ENCODE measurements around the gene P2RY2.
"Not testable (repeated sequence)": the region's sequence is repeated elsewhere in the genome, so short reads cannot be mapped to it uniquely, and the experiment has no call there.

P2RY2 gene

DNA sequence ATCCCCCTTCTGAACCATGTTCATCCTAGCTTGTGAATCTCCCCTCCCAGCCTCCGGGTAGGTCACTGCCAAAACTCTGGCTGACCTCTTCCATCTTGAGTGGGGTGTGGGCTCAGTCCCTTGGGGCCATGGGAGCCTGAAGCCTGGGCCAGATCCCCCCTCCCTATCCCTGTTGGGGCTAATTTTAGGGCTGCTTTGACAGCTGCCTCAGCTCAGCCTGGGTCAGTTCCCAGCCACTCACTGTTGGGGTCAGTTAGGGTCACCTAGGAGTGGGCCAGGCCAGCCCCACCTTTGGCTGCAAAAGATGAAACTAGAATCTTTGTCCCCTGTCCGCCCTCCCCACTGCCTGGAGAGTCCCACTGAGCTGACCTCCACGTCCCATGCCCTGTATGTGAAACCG, 29.8 kb upstream of the P2RY2 start:
- no peak for DNase-seq

DNA sequence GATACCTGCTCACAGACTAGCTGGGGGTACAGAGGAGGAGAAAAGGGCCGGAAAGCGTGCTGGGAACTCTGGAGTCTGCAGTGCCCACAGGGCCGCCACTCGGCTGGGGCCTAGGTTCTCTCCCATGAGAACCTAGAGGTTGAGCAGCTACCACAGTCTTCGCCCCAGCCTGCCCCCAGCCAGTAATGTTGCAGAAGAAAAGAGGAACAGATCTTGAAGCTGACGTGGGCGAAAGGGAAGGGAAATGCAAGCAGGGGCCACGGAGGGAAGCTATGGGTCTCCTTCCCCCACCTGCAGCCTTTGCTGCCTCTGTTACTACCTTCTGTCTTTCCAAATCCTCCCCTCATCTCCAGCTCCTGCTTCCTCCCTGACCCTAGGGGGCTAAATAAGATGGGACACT, 28.8 kb upstream of the P2RY2 start:
- no peak for DNase-seq

DNA sequence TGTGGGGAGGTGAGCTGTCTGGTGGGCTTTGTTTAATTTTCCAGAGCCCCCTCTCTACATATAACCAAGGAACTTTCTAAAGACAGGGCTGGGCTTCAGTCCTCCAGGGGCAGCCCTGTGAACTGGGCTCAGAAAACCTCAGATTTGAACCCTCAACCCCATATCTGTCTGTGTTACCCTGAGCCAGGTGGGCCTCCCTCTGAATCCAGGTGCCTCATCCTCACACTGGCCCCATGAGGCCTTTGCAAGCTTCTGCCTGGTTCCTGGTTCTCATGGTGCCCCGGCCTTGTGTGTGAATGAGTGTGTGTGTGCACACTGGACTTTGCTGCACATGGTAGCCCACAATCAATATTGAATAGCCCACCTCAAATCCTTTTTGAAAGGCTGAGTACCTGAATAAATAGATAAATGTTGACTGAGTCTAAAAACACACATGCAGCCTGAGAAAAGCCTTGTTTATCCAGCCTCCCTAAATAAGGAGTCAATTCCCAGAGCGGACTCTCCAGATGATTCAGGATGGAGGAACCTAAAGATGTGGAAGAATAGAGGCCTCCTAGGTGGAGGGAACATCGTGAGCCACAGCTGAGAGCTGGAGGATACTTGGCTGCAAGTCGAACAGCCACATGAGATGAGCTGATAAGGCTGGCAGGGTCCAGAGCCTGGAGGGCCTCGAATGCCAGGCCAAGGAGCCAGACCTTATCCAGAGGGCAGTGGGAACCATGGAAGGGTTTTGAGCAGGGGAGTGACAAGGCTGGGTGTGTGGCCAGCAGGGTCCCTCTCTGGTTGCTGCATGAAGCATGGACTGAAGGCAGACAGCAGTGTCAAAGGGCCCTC, 28.1 kb upstream of the P2RY2 start:
- DNase-seq, result no peak

DNA sequence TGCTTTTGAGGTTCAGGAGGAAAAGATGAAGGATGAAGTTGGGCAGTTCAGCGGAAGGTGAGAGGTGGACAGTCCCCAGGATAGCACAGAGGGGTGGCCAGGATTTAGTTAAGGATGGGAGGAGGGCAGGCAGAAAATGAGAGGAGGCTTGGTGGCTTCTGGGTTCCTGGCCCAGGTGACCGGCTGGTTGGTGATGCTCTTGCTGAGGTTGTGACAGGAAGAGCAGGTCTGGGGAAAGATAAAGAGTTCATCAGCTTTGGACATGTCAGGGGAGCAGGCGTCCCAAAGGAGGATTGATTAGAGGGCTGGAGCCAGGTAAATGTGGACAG, 27.6 kb upstream of the P2RY2 start:
- DNase-seq, result no peak

DNA sequence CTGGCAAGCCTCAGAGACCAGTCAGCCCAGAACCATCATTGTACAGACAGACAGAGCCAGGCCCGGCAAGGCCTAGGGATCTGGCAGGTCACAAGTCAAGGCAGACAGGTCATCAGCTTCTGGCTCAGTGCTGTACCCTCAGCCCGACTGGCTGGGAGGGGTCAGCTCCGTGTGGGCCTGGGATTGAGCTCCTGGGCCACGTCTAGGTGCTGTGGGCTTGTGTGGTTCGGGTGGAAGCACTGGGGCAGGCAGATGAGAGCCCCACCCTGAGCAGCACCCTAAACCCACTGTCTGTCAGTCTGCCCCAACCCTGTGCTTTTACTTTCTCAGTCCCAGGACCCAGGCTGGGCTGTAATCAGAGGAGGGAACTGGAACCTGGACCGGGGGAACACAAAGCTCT, 26.9 kb upstream of the P2RY2 start:
- no peak for DNase-seq

DNA sequence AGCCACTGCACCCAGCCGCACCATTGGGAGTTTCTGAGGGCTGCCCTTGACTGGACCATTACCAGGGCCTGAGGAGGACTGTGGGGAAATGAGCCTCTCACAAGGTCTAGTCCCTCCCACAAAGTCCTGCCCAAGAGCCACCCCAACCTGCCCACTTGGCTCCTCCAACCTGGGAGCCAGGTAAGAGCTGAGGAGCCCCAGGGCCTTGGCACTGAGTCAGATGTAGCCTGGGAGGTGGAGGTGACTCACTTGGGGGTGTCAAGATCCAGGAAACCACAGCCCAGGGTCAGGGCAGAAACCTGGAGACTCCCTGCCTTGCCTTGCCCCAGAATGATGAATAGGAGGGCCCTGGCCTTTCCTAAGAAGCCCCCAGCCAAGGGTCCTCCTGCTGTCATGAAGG, 25.8 kb upstream of the P2RY2 start:
- DNase-seq, result no peak

DNA sequence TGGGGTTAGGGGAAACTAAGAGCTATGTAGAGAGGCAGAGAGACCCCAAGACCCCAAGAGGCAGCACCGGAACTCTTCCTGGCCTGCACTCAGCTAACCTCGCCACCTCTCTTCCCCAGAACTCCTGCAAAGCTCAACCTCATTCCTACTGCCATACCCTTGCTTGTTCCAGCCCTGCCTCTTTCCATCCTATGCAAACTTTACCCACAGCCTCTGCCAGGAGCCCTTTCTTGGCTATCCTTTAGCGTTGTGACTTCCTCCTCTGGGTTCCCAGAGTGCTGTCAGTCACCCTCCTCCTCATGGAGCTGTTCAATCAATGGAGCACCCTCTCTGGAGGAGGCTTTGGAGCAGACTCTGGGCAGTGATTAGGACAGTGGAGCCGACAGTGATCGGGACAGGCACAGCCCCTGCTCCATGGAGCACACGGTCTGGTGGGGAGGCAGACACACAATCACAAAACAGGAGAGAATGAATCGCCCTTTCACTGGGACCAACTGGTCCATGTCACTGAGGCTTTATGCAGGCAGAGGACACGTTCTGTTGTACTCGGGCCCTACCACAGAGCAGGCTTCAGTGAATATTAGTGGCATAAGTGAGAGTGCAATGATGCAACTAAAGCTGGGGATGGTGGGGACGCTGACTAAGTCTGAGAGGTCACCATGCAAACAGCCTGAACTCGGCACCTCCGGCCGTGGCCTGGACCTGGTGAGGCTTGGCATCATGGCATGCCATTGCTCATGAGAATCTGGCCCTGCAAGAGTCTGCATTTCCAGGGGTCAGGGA, 24.6 kb upstream of the P2RY2 start:
- DNase-seq, result no peak

DNA sequence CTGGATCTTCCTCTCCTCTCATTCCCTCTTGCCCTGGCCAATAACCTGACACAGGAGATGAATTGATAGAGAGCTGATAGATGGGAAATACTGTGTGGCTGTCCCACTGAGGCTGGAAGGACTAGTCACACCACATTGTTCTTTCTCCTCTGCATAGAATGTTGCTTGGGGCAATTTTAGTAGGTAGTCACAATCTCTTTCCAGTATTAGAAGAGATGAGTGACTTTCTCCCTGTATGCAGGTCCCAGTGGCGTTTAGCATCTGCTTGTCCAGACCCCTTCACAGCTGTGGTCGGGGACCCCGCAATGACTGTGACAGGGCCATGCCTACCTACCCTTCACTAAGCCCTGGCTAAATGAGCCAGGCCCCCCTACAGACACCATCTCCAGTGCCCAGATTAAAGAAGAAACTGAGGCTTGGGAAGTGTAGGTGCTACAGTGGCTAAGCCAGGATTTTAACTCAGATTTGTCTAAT, 24.0 kb upstream of the P2RY2 start:
- no peak for DNase-seq

DNA sequence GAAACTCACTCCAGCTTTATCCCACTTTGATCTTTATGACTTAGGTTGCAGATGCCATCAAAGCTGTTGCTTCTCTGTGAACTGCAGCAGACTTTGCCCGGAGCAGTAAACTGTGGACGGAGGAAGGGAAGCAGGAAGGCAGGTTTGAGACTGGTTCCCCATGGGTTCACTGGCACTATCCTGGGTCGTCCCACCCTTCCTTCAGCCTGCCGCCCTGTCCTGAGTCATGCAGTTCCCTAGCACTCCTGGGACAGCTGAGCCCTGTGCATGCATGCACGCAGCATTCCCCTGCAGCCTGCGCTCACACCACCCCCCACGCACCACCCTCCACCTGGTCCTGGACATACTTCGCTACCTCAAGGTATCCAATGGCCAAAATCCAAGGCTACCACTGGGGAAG, 23.5 kb upstream of the P2RY2 start:
- DNase-seq, result no peak

DNA sequence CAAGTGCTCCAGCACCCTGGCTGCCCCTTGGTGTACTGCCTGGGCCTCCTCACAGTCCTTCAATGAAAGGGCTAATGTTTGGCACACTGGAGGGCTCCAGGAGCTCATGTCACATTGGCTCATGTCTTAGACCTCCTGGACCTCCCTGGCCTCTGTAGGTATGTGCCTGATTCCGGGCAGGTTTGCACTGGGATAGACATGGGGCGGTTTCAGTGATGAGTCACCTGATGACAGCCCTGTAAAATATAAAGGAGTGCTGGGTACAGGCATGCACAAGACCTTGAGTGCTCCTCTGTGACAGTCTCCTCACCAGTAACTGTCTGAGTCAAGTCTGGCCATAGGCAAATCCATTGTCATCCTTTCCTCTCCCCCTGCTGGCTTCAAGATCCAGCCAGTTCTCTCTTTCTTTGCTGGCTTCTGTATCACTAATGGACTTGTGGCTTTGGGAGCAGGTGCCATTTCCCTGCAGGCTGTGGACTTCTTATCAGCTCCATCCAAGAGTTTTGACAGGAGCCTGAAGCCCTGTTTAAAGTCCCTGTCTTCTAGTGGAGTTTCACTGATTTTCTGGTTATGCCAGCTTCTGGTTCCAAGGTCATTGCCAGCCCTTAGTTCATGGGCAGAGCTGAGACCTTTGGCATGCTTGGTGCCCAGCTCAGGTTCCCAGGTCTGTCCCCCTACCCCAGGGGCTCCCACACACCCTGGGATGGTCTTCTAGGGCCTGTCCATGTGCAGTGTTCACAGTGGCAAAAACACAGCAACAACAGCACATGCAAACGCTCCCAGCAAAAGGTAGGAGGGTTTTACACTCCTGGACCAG, 22.7 kb upstream of the P2RY2 start:
- DNase-seq, result no peak

DNA sequence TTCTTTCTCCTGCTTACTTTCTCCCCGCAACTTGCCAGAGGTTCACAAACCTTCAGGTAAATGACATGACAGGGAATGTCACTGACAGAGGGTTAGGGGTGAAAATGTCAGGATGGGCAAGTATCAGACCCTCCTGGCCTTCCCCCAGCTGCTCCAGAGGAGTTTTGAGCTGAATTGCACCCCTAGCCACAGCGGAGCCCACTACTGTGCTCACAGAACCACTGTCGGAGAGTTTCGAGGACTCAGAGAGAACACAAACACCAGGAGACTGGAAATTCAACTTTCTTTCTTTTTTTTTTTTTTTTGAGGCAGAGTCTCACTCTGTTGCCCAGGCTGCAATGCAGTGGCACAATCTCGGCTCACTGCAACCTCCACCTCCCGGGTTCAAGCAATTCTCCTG, 21.5 kb upstream of the P2RY2 start:
- no peak for DNase-seq

DNA sequence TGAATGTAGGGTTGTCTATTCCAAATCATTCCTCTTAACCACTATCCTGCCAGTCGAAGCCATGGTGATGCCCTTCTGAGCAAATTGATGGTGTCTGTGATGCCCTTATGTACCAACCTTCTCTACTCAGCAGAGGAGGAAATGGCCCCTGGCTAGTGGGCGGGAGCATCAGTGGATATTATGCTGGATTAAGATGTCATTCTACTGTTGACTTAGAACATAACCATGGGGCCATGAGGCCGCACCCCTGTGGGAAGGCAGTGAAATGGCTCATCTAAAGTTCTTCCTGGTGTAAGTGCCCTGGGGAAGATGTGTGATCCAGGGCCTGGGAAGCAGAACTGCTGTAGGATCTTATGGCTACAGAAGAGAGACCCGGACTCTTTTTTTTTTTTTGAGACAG, 20.7 kb upstream of the P2RY2 start:
- DNase-seq, result no peak

DNA sequence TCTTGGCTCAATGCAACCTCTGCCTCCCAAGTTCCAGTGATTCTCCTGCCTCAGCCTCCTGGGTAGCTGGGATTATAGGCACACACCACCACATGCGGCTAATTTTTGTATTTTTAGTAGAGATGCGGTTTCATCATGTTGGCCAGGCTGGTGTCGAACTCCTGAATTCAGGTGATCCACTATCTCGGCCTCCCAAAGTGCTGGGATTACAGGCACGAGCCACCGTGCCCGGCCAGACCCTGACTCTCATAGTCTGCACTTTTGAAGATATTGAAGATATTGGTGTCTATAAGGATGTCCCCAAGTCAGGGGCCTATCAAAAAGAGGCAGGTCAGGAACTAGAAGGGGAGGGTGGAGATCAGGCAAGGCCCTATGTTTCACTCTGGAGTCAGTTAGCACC, 20.3 kb upstream of the P2RY2 start:
- DNase-seq, result not testable (repeated sequence)

DNA sequence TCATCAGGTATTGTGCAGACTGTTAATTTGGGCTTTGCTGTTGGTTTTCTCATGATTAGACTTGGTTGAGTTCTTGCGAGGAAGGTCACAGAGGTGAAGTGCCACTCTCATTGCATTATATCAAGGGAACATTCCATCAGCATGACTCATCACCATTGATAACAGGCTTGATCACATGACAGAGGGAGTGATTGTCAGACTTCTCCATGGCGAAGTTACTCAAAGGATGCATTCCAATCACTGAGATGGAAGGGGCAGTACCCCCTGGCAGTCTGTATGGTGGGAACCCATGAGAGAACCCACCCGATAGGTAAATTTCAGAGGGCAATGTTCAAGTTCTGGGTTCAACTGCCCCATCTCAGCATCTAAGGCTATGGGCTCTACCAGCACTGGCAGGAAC, 19.4 kb upstream of the P2RY2 start:
- no peak for DNase-seq

DNA sequence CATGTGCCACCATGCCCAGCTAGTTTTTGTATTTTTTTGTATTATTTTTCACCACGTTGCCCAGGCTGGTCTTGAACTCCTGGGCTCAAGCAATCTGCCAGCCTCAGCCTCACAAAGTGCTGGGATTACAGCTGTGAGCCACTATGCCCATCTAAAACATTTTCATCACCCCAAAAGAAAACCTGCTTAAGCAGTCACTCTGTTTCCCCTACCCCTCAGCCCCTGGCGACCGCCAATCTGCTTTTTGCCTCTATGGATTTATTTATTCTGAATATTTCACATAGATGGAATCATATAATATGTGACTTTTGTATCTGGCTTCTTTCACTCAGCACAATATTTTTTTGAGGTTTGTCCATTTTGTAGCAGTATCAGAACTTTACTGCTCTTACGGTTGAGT, 18.6 kb upstream of the P2RY2 start:
- no peak for DNase-seq

DNA sequence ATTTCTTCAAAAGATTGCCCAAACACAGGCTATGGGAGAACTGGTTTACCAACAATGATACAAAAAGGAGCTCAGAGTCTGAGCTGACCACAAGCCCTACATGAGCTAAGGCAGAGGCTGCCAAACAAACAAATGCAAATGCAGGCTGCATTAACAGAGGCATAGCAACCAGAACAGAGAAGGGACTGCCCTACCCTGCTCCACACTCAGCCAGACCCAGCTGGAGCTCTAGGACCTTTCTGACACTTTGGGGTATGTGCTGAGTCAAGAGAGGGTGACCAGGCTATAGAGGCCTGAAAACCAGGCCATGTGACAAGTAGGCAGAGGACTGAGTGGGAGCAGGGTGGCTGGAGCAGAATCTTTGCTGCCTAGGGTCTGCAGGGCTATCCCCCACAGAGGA, 17.8 kb upstream of the P2RY2 start:
- DNase-seq, result no peak

DNA sequence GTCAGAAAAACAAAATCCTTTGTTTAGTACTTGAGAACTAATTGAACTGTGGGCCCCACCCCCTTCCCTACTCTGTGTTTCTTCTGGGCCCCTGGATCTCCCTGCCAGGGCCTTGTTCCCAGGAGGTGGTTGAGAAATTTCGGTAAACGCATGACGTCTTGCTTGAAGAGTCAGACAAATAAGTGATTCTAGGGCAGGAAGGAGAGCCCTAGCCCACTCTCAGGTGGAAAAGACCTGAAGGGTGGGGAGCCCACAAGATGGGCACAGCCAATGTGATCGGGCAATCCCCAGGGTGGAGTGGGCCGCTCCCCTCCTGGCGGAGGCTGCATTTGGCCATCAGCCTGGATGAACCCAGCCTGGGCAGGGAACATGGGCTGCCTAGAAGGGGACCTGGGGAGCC, 16.8 kb upstream of the P2RY2 start:
- DNase-seq, result no peak

DNA sequence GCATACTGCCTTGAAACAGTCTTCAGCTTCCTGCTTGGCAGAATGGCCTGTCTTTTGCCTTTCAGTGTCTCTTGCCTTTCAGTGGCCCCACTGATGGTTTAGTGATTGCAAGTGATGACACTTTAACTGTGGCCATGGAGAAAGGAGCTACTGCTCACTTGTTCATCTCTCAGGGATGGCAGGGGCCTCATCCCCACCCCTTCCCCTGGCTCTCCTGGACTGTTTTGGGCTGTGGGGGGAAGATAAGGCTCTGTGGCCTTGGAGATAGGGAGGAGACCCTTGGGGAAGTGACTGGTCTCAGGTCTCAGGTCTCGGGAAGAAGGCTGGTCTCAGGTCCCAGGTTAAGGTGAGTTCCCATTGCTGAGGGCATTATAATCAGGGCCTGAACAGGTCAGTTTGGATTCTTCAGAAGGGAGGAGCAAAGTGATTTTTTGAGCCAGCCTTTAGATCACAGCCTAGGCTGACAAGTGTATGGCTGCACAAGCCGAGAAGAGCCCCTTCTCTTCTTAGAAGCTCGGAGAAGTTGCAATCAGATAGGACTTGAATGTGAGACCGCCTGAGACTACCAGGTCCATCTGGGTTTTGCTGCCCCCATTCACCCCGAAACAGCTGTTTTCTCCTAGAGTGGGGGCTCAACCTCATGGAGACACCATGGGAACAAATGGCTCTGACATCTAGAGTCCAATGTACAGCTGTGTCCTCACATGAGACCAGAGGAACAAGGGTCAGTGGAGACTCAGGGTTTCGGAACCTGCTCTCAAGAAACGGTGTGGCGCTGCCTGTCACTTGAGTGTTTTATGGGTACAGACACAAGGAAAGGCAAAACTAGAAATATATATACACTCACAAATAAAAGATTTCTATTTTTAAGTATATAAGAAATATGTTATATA, 15.9 kb upstream of the P2RY2 start:
- DNase-seq, result no peak

DNA sequence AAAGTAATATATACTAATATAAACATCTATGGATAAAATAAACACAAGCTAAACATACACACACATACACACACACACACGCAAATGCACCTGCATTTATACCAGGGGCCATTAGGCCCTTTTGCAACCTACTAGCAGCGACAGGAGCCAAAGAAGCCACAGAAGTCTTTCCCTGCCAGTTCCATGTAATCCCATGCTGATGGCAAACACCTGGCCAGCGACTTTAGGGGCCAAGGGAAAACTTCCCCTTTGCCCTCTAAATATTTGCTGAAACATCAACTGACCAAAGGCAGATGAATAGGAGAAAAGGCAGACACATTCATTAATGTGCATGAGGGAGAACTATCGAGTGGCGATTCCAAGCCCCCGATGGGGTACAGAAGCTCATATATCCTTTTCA, 14.8 kb upstream of the P2RY2 start:
- DNase-seq, result no peak

DNA sequence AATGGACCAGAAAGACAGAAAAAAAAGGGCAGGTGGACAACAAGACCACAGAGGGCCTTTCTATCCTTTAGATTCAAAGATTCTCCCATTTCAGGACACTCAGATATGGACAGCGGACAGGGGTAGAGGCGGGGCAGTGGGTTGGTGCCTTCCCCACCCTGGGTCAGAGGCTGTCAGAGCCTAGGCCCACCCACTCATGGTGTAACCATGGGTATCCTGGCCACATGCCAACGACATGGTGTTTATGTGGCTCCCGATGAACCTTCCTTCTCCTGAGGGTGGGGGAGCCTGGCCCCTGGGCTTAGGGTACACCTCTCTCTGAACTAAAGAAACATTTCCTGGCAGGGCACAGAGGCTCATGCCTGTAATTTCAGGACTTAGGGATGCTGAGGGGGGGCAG, 14.3 kb upstream of the P2RY2 start:
- DNase-seq, result no peak

DNA sequence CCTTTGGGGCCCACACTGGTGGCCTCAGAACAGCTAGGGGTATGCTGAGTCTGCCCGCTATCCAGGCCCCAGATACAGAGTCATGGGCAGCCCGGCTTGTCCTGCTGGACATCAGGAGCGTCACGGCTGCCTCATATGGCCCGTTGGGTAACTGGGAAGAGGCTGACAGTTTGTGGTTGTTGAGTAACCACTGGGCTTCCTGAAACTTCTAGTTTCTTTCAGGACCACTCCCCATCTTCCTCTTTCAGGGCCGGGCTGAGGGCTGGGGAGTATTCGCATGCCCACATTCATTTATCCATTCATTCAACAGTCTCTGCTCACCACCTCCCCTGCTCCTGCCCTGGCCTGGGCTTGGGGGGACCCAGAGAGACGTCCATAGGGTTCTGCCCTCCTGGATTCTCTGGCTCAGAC, 13.4 kb upstream of the P2RY2 start:
- DNase-seq, result no peak

DNA sequence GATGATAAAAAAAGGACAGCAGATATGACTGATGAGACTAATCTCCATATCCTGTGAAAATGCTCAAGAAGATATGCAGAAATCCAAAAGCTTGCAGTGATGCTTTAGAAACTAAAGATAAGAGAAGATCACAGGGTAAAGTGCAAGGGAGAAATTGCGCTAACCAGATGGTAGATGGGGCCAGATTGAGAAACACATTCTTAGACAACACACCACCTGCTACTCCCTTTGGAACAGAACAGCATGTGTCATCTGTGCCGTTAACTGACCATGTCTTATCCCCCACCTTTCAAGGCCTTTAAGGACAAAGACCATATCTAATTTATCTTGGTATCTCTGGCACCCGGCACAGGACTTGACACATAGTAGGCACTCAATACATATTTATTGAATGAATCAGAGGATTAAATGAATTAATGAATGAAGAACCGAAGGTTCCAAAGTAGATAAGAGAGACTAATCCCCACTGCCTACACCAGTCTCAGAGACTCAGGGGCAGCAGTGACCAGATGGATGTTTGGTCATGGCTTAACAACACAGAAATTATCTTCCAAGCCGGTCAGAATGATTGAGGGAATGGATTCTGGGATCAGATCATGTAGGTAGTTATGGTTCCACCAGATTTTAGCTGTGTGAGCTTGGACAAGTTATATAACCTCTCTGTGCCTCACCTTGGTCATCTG, 12.3 kb upstream of the P2RY2 start:
- DNase-seq, result no peak

Data from stimulated activated naive CD4-positive, alpha-beta T cell (primary cell).